ENCODE results near the gene COL26A1. TPM values are rescaled to one million over a fixed set of nuclear protein-coding genes. Genes with fewer than 3 reads are reported as not detected.
"Not testable (repeated sequence)": the region's sequence is repeated elsewhere in the genome, so short reads cannot be mapped to it uniquely, and the experiment has no call there.

Gene COL26A1
- total RNA-seq, 6 experiments from 2014 or later, result not detected

- no peak overlapping the region for H3K4me3 Mint-ChIP-seq
- TF ChIP-seq CTCF (IDR thresholded peaks at IDR 0.05), result no peak
- no peak overlapping the region for H3K27ac Mint-ChIP-seq
- H3K4me1 Mint-ChIP-seq (ENCODE audit: low read depth), result 0 out of 2 replicates have a peak, but pooled peaks cover 5% of the 10 kb centered on the region
- peaks cover 43% of the 10 kb centered on the region for H3K27me3 Mint-ChIP-seq (ENCODE audit: insufficient read depth)
- DNase-seq, result no peak
- peaks cover 9% of the 10 kb centered on the region; the same call in 1 of the 2 replicates for H3K9me3 Mint-ChIP-seq
- no peaks in the 10 kb centered on the region for H3K36me3 Mint-ChIP-seq (ENCODE audit: low read depth)
Measured at GRCh38 chr7:101496017-101496416, 133.3 kb downstream of the COL26A1 start.

- H3K4me1 Mint-ChIP-seq (ENCODE audit: low read depth), result 0 out of 2 replicates have a peak, but pooled peaks cover 5% of the 10 kb centered on the region
- peaks cover 3% of the 10 kb centered on the region; the same call in 1 of the 2 replicates for H3K9me3 Mint-ChIP-seq
- H3K27ac Mint-ChIP-seq, result no peak overlapping the region
- no peak for TF ChIP-seq CTCF (IDR thresholded peaks at IDR 0.05)
- peaks cover 42% of the 10 kb centered on the region for H3K27me3 Mint-ChIP-seq (ENCODE audit: insufficient read depth)
- no peak for DNase-seq
- no peaks in the 10 kb centered on the region for H3K36me3 Mint-ChIP-seq (ENCODE audit: low read depth)
- no peak overlapping the region for H3K4me3 Mint-ChIP-seq
Measured at GRCh38 chr7:101501351-101501750, 138.7 kb downstream of the COL26A1 start.

- H3K9me3 Mint-ChIP-seq, result no peaks in the 10 kb centered on the region
Measured at GRCh38 chr7:101502466-101503098, 139.9 kb downstream of the COL26A1 start.

GRCh38 chr7:101505510-101505909, 142.8 kb downstream of the COL26A1 start:
- H3K9me3 Mint-ChIP-seq; H3K4me1 Mint-ChIP-seq (ENCODE audit: low read depth); DNase-seq; H3K27ac Mint-ChIP-seq; H3K36me3 Mint-ChIP-seq (ENCODE audit: low read depth); H3K4me3 Mint-ChIP-seq: not testable (repeated sequence)
- H3K27me3 Mint-ChIP-seq (ENCODE audit: insufficient read depth), result peaks cover 41% of the 10 kb centered on the region

More at GRCh38 chr7:101502466-101503098, 139.9 kb downstream of the COL26A1 start:
- Mint-ChIP-seq H3K4me3 (no peak overlapping the region), H3K36me3 (ENCODE audit: low read depth) (no peaks in the 10 kb centered on the region), H3K27ac (no peak overlapping the region), H3K4me1 (ENCODE audit: low read depth) (0 out of 2 replicates have a peak, but pooled peaks cover 5% of the 10 kb centered on the region), H3K27me3 (ENCODE audit: insufficient read depth) (peaks cover 48% of the 10 kb centered on the region)
- no peak for TF ChIP-seq CTCF (IDR thresholded peaks at IDR 0.05)
- DNase-seq, result no peak

GRCh38 chr7:101506531-101506930, 143.9 kb downstream of the COL26A1 start:
- Mint-ChIP-seq H3K27ac (no peak overlapping the region), H3K4me1 (ENCODE audit: low read depth) (no peaks in the 10 kb centered on the region), H3K9me3 (no peaks in the 10 kb centered on the region), H3K4me3 (no peak overlapping the region), H3K27me3 (ENCODE audit: insufficient read depth) (peaks cover 48% of the 10 kb centered on the region), H3K36me3 (ENCODE audit: low read depth) (no peaks in the 10 kb centered on the region)
- TF ChIP-seq CTCF (IDR thresholded peaks at IDR 0.05), result no peak
- DNase-seq, result no peak

- no peak overlapping the region for H3K4me3 Mint-ChIP-seq
- H3K27me3 Mint-ChIP-seq (ENCODE audit: insufficient read depth), result peaks cover 50% of the 10 kb centered on the region
- H3K36me3 Mint-ChIP-seq (ENCODE audit: low read depth), result no peaks in the 10 kb centered on the region
- no peaks in the 10 kb centered on the region for H3K9me3 Mint-ChIP-seq
- H3K4me1 Mint-ChIP-seq (ENCODE audit: low read depth), result no peaks in the 10 kb centered on the region
- no peak for TF ChIP-seq CTCF (IDR thresholded peaks at IDR 0.05)
- H3K27ac Mint-ChIP-seq, result no peak overlapping the region
- no peak for DNase-seq
Measured at GRCh38 chr7:101507327-101507726, 144.7 kb downstream of the COL26A1 start.

All from HFFc6 (cell line).